GM04504 (cell line): Measurements from ENCODE around the gene TIE1.
"Not testable (repeated sequence)": the region's sequence is repeated elsewhere in the genome, so short reads cannot be mapped to it uniquely, and the experiment has no call there.

Experiments used
- DNase-seq: peaks from one replicate; pipeline ENCODE4 v3.0.0-alpha.2; 2012; ENCODE audit warnings: low read depth

TIE1 gene

DNA sequence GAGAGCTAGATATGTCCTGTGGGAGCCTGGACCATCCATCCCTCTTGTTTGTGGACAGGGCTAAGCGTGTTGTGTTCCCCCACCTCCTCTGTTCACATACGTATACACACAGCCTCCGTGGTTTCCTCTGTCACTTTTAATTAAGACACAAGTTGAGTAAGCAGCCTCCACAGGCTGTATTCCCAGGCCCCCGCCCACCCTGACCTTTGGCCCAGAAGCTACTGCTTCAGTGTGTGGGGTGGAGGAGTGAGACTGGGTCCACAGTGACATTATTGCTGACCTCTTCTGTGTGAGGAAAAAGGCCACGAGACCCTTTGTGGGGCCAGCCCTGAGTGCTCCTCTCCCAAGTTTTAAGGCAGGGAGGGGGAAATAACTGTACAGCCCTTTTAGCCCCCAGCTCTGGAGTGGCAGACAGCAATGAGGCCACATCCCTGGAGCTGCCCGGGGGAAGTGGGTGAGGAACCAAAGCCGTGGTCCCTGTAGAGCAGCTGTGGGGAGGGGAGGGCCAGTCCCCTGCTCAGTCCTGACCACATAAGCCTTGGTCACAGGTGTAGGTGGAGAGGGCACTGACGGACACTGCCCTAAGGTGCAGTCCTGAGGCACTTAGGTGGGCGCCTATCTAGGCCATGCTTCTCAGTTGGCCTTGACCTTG, 62.6 kb downstream of the TIE1 start:
- no peak for DNase-seq

DNA sequence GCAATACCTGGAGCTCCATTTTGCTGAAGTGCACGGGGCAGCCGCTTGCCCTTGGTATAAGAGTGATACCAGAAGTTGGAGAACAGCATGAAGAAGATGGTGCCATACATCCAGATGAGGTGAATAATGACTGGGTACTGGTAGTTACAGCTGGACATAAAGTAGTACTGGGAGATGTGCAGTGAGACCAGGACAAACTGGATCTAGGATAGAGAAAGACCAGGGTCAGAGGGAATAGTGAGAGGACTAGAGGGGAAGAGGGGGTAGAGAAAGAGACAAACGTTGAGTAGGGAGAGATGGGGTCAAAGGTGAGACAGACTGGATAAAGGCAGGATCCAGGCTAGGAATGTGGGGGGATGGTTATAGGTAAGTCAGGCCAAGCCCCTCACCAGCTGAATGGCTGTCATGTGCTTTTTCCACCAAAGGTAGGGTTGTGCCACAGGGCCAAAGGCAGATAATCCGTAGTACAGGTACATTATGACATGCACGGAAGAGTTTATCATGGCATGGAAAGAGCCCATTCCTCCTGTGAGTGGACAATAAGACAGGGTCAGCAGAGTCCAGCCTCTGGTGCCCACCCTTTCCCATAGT, 63.2 kb downstream of the TIE1 start:
- DNase-seq = no peak

DNA sequence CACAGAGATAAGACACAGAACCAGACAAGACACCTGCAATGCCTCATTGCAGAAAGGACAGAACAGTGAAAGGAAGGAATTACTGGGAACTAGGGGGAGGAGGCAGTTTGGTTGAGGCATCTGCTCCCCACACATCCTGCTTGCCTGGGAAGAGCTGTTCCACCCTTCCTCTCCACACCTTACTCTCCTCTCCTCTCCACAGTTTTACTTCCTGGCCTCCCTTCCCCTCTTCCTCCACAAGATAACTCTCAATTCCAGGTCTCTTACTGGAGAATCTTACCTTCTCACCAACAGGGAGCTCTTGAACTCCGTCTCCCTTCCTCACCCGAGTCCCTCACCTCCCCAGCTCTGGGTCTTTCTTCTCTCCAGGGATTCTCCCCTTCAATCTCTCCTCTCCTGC, 64.9 kb downstream of the TIE1 start:
- no peak for DNase-seq

DNA sequence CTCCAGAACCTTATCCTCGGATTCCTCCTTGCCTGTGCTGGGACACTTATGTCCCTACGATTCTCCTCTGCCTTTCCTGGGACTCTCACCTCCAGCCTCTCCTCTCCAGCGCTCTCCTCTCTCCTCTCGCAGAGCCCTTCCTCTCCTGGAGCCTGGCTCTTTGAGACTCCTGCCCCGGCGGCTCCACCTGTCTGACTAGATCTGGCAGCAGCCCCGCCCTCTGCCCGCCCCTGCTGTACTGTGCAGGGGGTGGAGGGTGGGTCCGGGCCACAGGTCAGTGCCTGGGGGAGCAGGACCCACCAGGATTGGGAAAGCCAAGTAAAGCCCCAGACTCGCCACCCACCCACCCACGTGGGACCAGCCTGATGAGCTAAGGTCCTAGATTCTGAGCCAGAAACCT, 65.4 kb downstream of the TIE1 start:
- no peak for DNase-seq

DNA sequence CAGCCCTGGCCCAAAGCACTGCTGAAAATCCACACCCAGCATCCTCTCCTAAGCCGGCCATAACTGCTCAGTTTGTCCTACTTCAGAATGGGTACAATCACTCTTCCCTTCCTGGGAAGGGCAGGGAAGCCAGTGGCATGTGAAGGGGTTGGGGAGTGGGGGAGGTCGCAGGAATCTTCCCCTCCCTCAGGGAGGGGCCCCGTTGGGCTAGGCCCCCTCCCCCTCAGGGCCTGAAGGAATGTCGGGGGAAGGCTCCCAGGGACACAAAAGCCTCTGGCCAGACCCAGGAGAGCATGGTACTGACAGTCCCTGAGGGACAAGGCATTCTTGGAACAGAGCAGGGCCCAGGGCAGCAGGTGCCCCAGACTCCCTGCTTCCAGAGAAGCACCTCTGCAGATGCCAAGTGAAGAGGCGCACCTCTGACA, 65.8 kb downstream of the TIE1 start:
- no peak for DNase-seq

DNA sequence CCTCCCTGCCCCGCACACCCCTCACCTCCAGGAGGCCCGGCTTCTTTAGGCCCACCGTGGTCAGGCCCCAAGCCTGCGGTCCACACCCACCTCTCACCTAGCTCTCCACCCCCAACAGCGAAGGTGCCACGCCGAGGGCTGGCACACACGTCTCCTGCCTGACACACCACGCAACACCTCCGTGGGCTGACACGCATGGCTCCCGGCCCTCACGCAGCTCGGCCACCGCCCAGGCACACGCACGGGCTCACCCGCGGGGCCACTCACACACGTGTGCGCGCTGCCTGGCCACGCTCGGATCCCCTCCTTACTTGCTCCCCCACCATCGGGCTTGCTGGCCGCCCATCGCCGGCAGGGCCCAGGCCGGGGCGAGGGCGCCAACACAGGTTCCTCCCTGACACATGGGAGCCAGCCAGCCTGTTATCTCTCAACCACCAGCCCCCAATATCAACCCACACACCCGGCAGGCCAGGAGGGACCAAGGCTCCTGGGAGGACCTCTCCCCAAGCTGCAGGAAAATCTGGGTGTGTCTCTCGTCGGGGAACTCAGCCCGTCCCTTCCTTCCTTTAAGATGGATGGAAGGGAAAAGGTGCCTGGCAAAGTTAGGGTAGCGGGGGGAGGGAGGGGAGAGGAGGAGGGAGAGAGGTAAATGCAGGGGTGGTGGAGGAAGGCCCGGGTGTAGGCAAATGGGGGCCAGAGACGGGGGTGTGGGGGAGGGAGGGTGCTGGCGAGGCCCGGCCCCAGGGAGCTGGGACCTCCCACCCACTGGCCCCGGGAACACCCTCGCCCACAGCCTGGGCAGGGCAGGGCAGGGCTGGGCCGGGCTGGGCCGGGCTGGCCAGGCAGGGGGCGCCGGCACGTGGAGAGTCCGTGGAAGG, 66.5 kb downstream of the TIE1 start:
- DNase-seq = no peak

DNA sequence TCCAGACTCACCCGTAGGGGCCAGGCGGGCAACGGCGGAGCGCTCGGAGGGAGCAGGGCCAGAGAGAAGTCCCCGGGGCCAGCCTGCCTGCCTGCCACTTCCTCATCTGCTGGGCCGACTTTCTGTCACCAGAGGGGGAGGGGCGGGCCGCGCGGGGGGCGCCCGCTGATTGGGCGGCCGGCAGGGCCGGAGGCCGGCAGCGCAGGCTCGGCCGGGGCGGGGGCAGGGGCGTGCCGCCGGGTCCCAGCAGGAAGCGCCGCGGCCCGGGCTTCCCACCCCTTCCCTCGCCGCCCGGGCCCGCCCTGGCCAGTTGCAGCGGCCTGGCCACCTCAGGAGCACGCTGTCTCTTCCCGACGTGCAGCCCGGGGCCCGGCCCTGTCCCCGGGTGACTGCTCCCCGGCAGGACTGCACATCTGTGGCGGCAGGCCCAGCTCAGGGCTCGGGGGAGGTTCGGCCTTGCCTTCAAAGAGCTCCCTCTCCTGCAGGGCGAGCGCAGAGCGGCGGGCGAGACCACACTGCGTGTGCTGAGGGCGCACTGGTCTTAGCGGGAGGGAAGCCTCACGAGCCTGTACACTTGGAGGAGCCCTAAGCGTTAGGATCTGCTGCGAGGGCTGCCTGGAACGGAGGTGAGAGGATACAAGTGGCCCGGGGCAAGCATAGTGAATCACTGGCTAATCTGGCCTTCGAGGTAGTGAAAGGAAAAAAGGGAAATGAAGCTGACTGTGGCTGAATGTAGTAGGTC, 67.3 kb downstream of the TIE1 start, which contains the start of gene ELOVL1:
ELOVL1 (minus strand) TSS at position 108 of the 742 bp plus-strand sequence. CDS start 2,402 bp downstream, outside the sequence.
- peak; percentile 71 for DNase-seq

DNA sequence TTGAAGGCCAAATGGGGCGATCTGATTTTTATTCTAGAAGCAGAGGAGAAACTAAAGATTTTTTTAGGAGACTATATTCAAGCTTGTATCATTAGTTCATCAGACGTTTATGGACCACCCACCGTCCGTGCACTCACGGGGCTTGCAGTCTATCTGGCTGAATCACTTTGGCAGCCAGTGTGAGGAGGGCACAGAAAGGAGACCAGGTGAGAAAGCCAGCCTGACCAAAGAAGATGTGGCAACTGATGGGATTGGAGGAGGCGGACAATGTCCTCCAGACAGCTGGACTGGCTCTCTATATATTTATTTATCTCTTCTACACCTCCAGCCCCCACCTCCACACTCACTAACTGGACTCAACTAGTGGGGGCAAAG, 67.9 kb downstream of the TIE1 start:
- DNase-seq = no peak

DNA sequence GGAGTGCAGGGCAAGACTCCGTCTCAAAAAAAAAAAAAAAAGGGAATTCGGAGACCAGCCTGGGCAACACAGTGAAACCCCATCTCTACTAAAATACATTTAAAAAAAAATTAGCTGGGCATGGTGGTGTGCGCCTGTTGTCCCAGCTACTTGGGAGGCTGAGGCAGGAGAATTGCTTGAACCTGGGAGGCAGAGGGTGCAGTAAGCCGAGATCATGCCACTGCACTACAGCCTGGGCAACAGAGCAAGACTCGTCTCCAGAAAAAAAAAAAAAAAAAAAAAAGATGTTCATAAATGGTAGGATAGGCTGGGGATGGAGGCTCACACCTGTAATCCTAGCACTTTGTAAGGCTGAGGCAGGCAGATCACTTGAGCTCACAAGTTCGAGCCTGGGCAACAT, 69.0 kb downstream of the TIE1 start:
- DNase-seq = not testable (repeated sequence)

DNA sequence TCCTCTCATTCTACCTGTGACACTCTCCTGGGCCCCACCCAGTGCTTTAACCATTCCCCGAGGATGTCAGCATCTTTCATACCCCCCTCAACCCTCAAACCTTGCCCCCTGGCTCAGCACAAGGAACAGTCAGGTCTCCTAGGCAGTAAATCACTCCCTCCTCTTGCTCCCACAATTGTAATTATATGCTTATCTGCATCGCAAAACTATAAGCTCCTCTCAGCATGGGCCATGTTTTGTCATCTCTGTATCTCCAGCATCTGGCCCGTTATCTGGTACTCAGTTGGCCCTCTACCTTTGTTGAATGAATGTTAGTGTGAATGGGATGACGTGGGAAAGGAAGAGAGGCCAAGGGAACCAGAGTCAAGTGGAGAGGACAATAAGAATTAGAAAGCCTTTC, 69.8 kb downstream of the TIE1 start:
- no peak for DNase-seq

DNA sequence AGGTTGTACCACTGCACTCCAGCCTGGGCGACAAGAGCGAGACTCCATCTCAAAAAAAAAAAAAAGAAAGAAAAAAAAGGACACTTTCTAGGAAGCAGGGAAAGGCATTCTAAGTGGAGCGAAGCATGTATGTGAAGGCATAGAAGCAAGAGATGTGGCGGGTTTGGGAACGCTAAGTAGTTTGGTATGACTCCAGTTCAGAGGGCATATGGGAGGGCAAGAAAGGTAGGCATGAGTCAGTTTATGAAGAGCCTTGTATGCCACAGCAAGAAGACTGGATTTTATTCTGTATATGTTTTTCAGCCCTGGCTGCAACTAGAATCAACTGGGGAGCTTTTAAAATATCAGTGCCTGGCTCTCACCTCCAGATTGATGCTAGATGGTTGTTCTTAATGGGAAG, 71.4 kb downstream of the TIE1 start:
- DNase-seq = no peak
